ENCODE results near the gene CCDC107. TPM values are rescaled to one million over a fixed set of nuclear protein-coding genes. Genes with fewer than 3 reads are reported as not detected.

CCDC107 gene
- total and polyA plus RNA-seq, 2 experiments from 2014 or later: 6.9 to 18.4 TPM

GRCh38 chr9:35673132-35674024 is 15.3 kb downstream of the CCDC107 start, which contains the start of gene CA9:
Gene CA9 (plus strand): TSS chr9:35673928. CDS start chr9:35673960, 32 bp downstream.
- DNase-seq (ENCODE audit: low spot score) (no peak), ATAC-seq (no peak)
- Histone ChIP-seq H3K4me1 (ENCODE audit: insufficient read depth) (peaks cover 5% of the 10 kb centered on the region; the same call in 1 of the 2 replicates), H4K20me1 (replicated peaks; ENCODE audit: insufficient read depth) (no peaks in the 10 kb centered on the region), H3K27ac (ENCODE audit: low read depth) (no peak within 1 kb of the TSS), H3K9me2 (ENCODE audit: insufficient read depth) (peaks cover 5% of the 10 kb centered on the region), H3K36me3 (ENCODE audit: insufficient read depth) (no peaks in the 10 kb centered on the region), H3K4me2 (no peak within 1 kb of the TSS), H3K27me3 (ENCODE audit: insufficient read depth) (peaks cover 20% of the 10 kb centered on the region), H3K4me3 (no peak within 1 kb of the TSS), H3F3A (replicated peaks; ENCODE audit: low read depth) (0 out of 2 replicates have a peak, but pooled peaks cover 7% of the 10 kb centered on the region), H2AFZ (no peak within 1 kb of the TSS), H3K79me2 (replicated peaks; ENCODE audit: insufficient read depth) (no peaks in the 10 kb centered on the region)
- Mint-ChIP-seq H3K9me3 (no peaks in the 10 kb centered on the region), H3K36me3 (ENCODE audit: low read depth) (no peaks in the 10 kb centered on the region), H3K27ac (no peak within 1 kb of the TSS), H3K27me3 (ENCODE audit: insufficient read depth, low read depth, poor library complexity) (peaks cover 15% of the 10 kb centered on the region), H3K4me1 (peaks cover 10% of the 10 kb centered on the region), H3K4me3 (peak within 1 kb of the TSS; percentile 78)
- TF ChIP-seq CREB1 (CRISPR knock-in tag; IDR thresholded peaks at IDR 0.05; ENCODE audit: low read depth): no peak
- TF ChIP-seq REST (IDR thresholded peaks at IDR 0.05; ENCODE audit: unreplicated experiment): no peak
- no peak for TF ChIP-seq EZH2phosphoT487 (IDR thresholded peaks at IDR 0.05; ENCODE audit: unreplicated experiment)
- TF ChIP-seq POLR2AphosphoS5 (IDR thresholded peaks at IDR 0.05; ENCODE audit: low read depth): no peak

- H3K27me3 ChIP-seq (ENCODE audit: insufficient read depth): peaks cover 20% of the 10 kb centered on the region
- no peaks in the 10 kb centered on the region for H3K79me2 ChIP-seq (replicated peaks; ENCODE audit: insufficient read depth)
- no peaks in the 10 kb centered on the region for H4K20me1 ChIP-seq (replicated peaks; ENCODE audit: insufficient read depth)
- no peak overlapping the region for H3K27ac ChIP-seq (ENCODE audit: low read depth)
- DNase-seq (ENCODE audit: low spot score) (no peak), ATAC-seq (no peak)
- no peak overlapping the region for H3K4me3 Mint-ChIP-seq
- peaks cover 5% of the 10 kb centered on the region; the same call in 1 of the 2 replicates for H3K4me1 ChIP-seq (ENCODE audit: insufficient read depth)
- H3K4me1 Mint-ChIP-seq: peaks cover 10% of the 10 kb centered on the region
- no peaks in the 10 kb centered on the region for H3K9me3 Mint-ChIP-seq
- H3K36me3 Mint-ChIP-seq (ENCODE audit: low read depth): no peaks in the 10 kb centered on the region
- no peak overlapping the region for H3K27ac Mint-ChIP-seq
- H3F3A ChIP-seq (replicated peaks; ENCODE audit: low read depth): 0 out of 2 replicates have a peak, but pooled peaks cover 7% of the 10 kb centered on the region
- no peak overlapping the region for H2AFZ ChIP-seq
- no peaks in the 10 kb centered on the region for H3K36me3 ChIP-seq (ENCODE audit: insufficient read depth)
- H3K27me3 Mint-ChIP-seq (ENCODE audit: insufficient read depth, low read depth, poor library complexity): peaks cover 16% of the 10 kb centered on the region
- no peak overlapping the region for H3K4me2 ChIP-seq
- H3K9me2 ChIP-seq (ENCODE audit: insufficient read depth): no peaks in the 10 kb centered on the region
- H3K4me3 ChIP-seq: no peak overlapping the region
- TF ChIP-seq ETS1 (IDR thresholded peaks at IDR 0.05) (no peak), STAT1 (IDR thresholded peaks at IDR 0.05; ENCODE audit: unreplicated experiment) (no peak), POLR2AphosphoS5 (IDR thresholded peaks at IDR 0.05; ENCODE audit: low read depth) (no peak), CREB1 (CRISPR knock-in tag; IDR thresholded peaks at IDR 0.05; ENCODE audit: low read depth) (no peak), NANOG (IDR thresholded peaks at IDR 0.05; ENCODE audit: borderline replicate concordance) (no peak), JUNB (IDR thresholded peaks at IDR 0.05; ENCODE audit: unreplicated experiment) (no peak), ZNF462 (CRISPR knock-in tag; IDR thresholded peaks at IDR 0.05) (no peak), ZNF331 (CRISPR knock-in tag; IDR thresholded peaks at IDR 0.05; ENCODE audit: low read depth) (no peak)
Observed at GRCh38 chr9:35674025-35674361, 15.9 kb downstream of the CCDC107 start.
